HUDEP-2 (cell line): ENCODE results near the gene CALHM2.

Experiments used
- DNase-seq, 76 experiments: peaks; one replicate each; lab custom pipeline; 2025; ENCODE audit not compliant: unreplicated experiment in 76 of 76; lab: John Stamatoyannopoulos, UW

CALHM2 gene

DNA sequence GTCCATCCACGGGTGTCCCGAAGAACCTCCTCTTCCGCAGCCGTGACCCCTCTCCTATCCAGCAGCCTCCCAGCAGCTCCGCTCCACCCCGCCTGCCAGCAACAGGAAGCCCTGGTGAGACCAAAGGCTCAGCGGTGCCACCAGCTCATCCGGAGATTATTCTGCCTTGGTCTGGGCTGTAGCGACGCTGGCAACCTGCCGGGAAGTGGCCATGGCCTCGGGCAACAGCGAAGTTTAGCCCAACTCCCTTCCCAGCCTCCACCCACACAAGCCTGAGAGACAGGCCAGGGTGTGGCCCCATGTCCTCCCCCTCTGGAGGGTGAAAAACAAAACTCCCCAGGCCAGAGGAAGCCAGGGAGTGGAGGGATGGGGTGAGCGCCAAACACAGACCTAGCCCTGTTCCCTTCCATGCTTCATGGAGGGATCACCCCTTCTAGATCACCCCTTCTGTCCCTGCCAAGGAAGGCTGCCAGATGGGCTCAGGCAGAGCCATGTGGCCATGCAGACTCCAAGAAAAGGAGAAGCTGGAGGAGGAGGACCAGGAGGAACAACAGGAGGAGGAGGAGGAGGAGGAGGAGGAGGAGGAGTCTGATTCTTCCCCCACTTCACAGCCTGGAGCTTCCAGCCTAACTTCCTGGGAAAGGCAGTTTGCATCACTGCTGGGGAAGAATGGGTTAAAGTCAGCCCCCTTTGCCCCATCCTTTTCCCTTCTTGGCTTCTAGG, 918 bp downstream of the CALHM2 start:
- DNase-seq: peak in 51 of 76 experiments; percentile 7 to 76 (median 34)

DNA sequence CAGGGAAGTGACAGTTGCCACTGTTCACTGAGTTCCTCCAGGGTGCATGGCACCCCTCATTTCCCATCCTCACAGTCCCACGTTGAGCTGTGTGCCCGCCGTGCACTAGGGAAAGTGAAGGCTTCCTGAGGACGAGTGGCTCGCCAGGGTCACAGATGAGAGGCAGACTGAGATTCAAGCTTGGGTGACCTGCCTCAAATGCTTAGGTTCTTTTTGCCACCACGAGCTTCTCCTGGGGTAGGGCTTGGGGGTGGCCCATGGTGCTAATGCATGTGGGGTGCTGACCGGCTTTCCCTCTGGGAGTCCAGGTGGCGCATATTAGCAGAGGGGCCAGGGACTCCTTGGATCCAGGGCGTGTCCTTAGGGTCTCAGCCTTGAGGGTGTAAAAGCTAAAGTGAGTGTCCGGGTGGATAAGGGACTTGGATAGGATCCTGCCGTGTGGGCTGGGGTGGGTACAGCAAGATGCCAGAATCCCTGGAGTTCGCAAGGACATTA, 1.9 kb downstream of the CALHM2 start:
- DNase-seq: no peak

DNA sequence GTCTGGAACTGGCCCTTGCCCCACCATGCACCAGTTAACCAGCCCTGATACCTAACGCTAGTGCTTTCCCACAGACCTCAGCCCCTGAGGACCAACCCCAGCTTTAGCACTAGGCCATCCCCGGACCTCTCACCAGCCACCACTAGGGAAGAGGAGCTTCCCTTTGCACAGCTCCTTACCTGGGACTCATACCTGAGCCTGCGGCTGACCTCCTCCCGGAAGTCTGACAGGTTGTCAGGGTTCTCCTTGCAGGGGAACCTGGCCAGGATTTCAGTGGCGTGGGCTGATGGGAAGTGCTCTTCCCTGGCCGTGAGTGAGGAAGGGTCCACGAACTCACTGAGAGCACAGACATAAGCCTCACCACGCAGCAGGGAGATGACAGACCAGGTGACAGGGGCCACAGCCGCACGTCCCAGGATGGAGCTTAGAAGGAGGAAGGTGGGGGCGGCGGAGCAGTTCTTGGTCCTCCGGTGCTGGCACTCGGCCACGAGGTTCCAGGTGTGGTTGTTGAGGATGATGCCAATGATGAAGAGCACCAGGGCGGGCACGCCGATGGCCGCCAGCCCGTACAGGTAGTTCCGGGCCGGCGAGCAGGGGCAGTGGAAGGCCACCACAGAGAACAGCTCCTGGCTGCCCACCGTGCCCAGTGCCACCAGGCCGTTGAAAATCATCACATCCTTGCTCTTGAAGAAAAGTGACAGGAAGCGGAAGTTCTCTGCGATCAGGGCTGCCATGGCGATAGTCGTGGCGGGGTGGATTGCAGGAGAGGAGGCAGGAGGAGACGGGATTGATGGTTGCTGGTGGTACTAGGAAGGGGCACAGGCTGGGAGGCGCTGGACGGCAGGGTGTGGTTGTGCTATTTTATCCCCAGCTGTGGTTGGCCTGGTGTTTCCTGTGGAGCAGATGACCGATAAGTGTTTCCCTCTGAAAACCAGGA, 2.7 kb downstream of the CALHM2 start:
- no peak for DNase-seq

DNA sequence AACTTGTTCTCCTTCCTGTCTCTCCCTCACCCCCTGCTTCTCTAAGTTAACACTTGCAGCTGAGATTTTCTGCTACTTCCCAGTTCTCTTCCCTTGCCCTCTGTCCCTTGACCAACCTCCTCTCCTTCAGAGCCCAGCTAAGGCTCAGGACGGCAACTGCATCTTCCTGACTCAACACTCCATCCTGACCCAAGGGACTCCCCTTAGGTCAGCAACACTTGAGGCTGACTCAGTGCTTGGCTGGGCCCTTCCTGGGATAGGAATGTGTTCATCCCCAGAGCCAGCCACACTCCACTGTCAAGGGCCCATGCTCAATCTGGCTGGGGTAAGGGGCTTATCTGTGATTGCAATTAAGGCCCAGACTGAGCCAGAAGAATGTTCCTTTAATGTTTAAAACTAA, 3.4 kb downstream of the CALHM2 start:
- no peak for DNase-seq

DNA sequence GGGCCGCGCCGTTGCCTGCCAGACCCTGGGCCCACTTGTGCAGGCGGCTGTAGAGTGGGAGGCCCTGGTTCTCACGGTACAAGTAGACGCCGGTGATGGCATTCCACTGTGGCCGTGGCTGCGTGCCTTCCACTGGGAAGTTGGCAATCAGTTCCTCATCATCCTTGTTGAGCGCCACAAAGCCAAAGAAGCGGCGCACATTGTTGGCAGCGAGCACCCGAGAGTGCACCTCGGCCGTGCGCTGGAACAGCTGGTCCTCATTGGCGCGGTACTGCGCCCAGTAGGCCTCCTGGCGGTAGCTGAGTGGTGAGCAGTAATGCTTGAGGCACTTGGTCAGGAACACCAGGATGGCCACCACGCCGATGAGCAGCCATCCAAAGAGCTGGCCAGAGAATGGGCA, 5.0 kb downstream of the CALHM2 start:
- no peak for DNase-seq

DNA sequence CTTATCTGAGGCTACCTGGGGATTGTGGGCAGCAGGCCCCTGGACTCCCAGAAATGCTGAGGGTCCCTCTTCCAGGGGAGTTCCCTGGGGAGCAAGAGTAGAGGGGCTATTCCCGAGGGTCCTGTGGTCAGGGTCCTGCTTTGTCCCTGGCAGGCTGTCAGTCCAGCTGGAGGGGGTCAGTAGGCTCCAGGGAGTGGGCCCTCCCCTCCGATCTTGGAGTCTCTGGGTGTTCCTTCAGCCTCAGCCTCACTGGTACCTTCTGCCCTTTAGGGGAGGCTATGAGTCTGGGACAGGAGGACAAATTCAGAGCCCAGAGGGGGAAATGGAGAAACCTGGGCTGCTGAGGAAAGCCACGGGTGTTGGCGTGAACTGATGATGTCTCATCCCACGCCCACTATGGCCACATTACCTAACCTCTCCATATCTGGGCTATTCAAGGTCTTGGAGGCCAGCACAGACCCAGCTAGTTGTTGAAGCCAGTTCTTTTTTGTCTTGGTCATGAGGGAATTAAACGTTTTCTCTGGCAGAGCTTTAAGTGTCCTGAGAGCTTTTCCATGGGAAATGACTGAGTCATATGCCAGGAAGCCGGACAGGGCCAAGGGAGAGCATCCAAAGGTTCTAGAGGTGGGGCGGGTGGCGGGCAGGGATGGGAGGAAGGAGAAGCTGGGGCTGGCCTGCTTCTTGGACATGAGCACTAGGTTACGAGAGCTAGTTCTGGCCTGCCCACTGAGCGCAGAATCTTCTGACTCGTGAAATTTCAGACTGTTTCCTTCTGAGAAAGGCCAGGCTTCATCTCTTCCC, 6.2 kb downstream of the CALHM2 start:
- no peak for DNase-seq

DNA sequence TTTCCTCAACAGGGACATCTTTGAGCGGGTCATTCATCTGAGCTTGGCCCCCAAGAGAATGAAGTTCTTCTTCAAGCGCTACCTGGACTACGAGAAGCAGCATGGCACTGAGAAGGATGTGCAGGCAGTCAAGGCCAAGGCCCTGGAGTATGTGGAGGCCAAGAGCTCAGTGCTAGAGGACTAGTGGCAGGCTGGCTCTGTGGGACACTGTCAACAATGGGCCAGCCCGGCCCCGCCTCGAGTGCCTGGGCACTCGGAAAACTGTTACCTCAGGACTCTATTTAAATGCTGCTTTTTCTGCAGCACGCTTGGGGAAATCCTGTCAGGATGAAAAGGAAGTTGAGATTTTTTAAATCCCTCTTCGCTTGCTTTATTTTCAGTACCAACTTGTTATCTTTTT, 6.8 kb downstream of the CALHM2 start:
- no peak for DNase-seq

DNA sequence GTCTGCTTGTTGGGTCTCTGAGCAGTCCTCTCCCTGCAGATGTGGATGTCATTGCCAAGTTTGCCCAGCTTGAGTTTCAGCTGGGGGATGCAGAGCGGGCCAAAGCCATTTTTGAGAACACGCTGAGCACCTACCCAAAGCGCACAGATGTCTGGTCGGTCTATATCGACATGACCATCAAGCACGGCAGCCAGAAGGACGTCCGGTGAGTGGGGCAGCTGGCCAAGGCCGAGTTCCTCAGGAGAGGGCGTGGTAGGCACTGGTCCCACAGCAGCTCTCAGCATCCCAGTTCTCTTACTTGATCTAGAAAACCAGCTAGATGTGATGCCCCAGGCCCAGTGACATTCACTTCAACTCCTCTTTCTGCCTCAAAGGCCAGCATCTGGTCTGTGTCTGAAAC, 7.7 kb downstream of the CALHM2 start:
- no peak for DNase-seq

DNA sequence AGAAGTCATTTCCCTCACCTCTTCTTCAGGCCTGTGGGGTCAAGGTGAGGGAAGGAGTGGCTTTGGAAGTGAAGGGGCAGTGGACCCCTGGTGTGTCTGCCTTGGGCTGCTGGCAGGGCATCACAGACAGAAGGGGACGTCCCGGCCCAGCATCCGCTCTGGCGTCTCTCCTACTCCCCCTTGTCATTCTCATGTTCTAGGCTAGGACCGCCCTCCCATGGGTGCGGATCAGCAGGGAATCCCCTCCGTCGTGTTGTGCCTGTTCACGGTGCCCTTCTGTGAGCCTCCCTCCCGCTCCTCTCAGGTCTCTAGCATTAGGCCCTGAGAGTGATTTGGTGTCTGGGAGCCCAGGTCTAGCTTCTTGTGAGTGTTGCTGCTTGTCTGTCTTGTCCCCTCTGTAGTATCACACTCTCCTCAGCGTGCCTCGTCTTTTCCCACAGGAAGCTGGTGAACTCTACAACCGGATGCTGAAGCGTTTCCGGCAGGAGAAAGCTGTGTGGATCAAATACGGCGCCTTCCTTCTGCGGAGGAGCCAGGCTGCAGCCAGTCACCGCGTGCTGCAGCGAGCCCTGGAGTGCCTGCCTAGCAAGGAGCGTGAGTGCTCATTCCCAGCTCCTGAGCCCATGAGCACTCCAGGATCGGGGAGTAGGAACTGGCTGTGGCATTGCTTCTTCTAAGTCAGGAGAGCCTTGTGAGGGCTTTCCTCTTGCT, 8.5 kb downstream of the CALHM2 start:
- no peak for DNase-seq

DNA sequence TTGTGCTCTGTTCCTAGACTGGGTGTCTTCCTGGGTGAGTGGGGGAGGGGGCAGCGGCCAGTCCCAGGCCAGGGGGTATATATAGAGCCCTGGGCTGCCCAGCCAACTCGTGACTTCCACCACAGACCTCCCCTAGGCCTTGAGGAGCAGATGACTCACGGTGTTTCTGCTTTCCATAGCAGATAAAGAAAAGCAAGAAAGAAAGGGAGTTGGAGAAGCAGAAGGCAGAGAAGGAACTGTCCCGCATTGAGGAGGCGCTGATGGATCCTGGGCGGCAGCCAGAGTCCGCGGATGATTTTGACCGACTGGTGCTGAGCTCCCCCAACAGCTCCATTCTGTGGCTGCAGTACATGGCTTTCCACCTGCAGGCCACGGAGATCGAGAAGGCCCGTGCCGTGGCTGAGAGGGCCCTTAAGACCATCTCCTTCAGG, 10.1 kb downstream of the CALHM2 start:
- no peak for DNase-seq

DNA sequence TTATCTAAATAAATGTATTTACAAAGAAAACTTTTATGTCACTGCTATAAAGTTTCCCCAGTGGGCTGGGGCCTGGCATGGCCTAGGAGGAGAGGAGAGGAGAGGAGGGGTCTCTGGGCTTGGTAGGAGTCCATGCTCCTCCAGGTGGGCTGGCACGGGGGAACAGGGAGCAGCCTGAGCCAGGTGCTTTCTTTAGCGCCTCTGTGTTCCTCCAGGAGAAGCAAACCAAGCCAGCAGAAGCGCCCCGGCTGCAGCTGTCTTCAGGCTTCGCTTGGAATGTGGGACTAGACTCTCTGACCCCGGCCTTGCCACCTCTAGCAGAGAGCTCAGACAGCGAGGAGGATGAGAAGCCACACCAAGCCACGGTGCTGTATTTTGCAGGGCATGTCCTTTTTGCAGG, 10.6 kb downstream of the CALHM2 start:
- no peak for DNase-seq

DNA sequence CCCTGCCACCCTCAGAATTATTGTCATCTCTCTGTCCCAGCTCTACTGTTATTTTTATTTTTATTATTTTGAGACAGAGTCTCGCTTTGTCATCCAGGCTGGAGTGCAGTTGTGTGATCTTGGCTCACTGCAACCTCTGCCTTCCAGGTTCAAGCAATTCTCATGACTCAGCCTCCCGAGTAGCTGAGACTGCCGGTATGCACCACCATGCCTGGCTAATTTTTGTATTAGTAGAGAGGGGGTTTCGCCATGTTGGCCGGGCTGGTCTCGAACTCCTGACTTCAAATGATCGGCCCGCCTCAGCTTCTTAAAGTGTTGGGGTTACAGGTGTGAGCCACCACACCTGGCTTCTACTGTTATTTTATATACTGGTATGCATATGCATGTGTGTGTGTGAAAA, 11.0 kb downstream of the CALHM2 start:
- no peak for DNase-seq

DNA sequence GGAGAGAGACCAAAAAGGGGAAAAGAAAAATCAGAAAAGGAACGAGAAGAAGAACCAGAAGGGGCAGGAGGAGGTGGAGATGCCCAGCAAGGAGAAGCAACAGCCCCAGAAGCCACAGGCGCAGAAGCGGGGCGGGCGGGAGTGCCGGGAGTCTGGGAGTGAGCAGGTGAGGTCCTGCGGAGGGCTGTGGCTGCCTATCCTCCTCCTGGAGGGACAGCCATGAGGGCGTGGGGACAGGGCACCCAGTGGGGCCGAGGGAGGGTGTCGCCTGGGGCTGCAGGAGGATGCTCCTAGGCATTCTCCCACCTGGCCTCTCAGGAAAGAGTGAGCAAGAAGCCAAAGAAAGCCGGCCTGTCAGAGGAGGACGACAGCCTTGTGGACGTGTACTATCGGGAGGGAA, 11.8 kb downstream of the CALHM2 start:
- DNase-seq: no peak

DNA sequence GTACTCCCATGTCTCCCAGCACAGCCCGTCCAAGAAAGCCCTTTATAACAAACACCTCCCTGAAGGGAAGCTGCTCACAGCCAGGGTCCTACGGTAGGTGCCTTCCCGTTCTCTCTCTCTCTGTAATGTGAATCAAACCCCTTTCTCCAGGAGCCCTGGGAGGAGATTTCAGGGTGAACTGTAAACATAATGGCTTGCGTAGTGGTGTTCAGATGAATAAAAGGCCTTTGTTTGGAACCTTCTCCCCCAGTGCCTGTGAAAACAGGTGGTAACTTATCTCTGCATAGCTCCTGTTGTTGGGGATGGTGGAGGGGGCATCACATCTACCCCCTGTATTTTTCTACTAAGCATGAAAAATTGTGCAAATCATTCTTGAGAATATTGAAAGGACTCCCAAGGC, 12.4 kb downstream of the CALHM2 start:
- no peak for DNase-seq

DNA sequence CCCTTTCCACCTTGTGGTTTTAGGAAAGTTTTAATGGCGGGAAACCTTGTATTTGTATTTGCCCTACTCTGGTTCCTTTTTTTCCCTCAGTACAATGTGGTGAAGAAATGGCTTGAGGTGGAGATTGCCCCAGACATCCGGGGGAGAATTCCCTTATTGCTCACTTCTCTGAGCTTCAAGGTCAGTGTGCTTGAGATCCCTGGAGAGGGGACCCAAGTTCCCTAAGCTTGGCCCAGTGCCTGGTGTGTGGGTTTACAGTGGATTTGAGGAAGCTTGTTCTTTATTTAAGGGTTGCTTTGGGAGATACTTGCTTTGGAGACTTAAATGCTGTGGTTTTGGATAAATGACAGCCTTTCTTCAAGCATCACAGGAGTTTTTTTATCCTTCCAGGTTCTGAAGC, 18.3 kb downstream of the CALHM2 start:
- DNase-seq: no peak

DNA sequence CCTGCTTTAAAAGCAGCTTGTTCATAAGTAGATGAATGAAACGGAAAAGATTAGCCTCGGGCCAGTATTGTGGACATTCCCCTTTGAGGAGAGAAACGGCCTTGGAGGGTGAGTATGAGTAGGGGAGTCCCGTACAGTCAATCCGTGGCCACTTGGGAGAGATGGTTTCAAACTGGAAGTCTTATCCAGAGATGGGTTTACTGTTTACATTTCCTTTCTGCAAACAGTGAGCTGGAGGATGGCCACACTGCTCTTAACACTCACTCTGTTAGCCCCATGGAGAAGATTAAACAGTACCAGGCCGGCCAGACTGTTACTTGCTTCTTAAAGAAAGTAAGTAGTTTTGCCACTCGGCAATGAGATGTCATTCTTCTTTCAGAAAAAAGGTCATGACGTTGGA, 20.3 kb downstream of the CALHM2 start:
- DNase-seq: no peak

DNA sequence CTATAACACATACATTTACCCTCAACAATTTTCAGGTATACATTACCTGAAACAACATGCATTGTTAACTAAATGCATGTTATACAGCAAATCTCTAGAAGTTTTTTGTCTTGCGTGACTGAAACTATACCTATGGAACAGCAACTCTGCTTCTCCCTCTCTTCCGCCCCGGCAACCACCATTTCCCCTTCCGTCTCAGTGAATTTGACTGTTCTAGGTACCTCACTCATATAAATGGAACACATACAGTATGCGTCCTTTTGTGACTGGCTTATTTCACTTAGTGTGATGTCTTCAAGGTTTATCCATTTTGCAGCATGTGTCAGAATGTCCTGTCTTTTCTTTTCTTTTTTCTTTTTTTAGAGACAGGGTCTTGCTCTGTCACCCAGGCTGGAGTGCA, 22.5 kb downstream of the CALHM2 start:
- DNase-seq: no peak

DNA sequence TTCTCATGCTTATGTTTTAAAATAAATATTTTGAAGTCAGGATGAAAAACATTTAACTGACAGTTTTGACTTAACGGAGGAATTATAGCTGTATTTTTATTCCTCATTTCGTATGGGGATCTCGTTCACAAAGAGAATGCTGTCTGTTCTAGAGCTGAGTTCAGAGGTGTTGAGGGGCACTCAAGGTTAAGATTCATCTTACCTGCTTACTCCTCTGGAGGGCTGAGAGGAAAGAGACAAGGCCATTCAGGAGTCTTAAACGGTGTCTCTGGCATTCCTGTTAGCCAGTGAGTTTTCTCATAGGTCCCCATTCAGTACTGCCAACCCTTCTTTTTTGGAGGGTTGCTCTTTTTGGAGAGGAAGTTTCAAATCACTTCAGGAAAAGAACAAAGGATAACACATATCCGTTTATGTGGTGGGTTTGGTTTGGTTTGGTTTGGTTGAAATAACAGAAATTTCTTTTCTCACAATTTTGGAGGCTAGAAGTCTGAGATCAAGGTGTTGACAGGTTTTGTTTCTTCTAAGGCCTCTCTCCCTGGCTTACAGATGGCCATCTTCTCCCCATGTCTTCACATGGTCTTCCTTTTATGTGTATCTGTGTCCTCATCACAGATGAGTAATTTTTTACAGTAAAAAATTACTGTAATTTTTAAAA, 23.1 kb downstream of the CALHM2 start:
- DNase-seq: no peak

DNA sequence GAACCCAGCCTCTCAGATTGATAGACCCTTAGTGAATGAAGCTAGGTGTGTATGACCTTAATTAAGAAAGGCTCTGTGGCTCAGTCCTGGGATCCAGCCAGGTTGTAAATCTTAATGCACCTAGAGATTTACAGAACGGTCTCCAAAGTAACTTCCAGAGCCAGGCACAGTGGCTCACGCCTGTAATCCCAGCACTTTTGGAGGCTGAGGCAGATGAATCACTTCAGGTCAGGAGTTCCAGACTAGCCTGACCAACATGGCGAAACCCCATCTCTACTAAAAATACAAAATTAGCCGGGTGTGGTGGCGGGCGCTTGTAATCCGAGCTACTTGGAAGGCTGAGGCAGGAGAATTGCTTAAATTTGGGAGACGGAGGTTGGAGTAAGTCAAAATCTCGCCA, 24.3 kb downstream of the CALHM2 start:
- no peak for DNase-seq

DNA sequence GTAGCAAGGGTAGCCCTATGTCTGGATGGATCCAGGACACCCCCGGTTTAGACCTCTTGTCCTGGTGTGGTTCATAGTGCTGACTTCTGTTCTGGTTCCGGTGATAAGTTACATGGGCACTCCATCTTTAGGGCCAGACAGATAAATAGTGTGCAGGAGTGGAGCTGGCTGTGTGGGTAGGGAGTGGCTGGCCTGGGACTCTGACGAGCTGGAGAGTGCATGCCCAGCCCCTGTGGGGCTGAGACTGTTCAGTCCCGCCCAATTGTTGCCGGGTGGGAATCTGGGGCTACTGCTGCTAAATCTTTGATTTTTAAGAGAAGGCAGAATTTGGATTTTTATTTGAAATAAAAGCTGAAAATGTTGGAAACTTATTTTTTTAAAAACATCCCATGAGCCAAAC, 28.4 kb downstream of the CALHM2 start:
- no peak for DNase-seq
